Effector memory CD8-positive, alpha-beta T cell (primary cell): ENCODE results near the gene LOXL1.

Source experiments
- ATAC-seq: fragments of 150-1000 bp; cut with Tn5 transposase; replicated peaks from 2 replicates; pipeline ENCODE4 v1.10.0; 2021; ENCODE audit warnings: mild to moderate bottlenecking, moderate library complexity
- DNase-seq, 3 experiments: peaks; one replicate each; pipeline ENCODE4 v3.0.0; 2021
- H3K27ac Mint-ChIP-seq, 2 donors: one replicate each; pipeline ENCODE4 v1.8.0; 2022; ENCODE audit warnings: mild to moderate bottlenecking in 2 of 2, mixed read lengths in 2 of 2, moderate library complexity in 2 of 2
- H3K27me3 Mint-ChIP-seq, 2 donors: one replicate each; pipeline ENCODE4 v1.8.0; 2022; ENCODE audit warnings: mixed read lengths in 2 of 2
- H3K36me3 Mint-ChIP-seq: one replicate; pipeline ENCODE4 v1.8.0; 2022; ENCODE audit warnings: mild to moderate bottlenecking, moderate library complexity, mixed read lengths; ENCODE audit not compliant: insufficient read depth
- H3K4me1 Mint-ChIP-seq, 2 donors: one replicate each; pipeline ENCODE4 v1.8.0; 2022; ENCODE audit warnings: low read depth in 2 of 2, mixed read lengths in 2 of 2
- H3K4me3 Mint-ChIP-seq, 2 donors: one replicate each; pipeline ENCODE4 v1.8.0; 2022; ENCODE audit warnings: mild to moderate bottlenecking in 2 of 2, mixed read lengths in 2 of 2, moderate library complexity in 2 of 2
- H3K9me3 Mint-ChIP-seq, 2 donors: one replicate each; pipeline ENCODE4 v1.8.0; 2022; ENCODE audit warnings: mixed read lengths in 2 of 2

LOXL1 gene

GRCh38 chr15:73906346-73907034, 19.8 kb upstream of the LOXL1 start:
- no peak overlapping the region for H3K4me3 Mint-ChIP-seq
- H3K27ac Mint-ChIP-seq: peak overlapping the region in 1 of 2 donors; percentile 35
- H3K9me3 Mint-ChIP-seq: no peaks in the 10 kb centered on the region
- H3K4me1 Mint-ChIP-seq: no peaks in the 10 kb centered on the region
- H3K36me3 Mint-ChIP-seq: no peaks in the 10 kb centered on the region
- no peak for ATAC-seq
- H3K27me3 Mint-ChIP-seq: no peaks in the 10 kb centered on the region
- DNase-seq: no peak

- DNase-seq (no peak), ATAC-seq (no peak)
- Mint-ChIP-seq H3K27me3 (no peaks in the 10 kb centered on the region), H3K27ac (peak overlapping the region in 1 of 2 donors; percentile 35), H3K4me1 (no peaks in the 10 kb centered on the region), H3K9me3 (no peaks in the 10 kb centered on the region), H3K36me3 (peaks cover 3% of the 10 kb centered on the region), H3K4me3 (no peak overlapping the region)
These were observed 19.2 kb upstream of the LOXL1 start for GRCh38 chr15:73907035-73907408.

- H3K4me1 Mint-ChIP-seq: no peaks in the 10 kb centered on the region
- H3K4me3 Mint-ChIP-seq: no peak overlapping the region
- peaks cover 3% of the 10 kb centered on the region for H3K36me3 Mint-ChIP-seq
- H3K9me3 Mint-ChIP-seq: no peaks in the 10 kb centered on the region
- no peaks in the 10 kb centered on the region for H3K27me3 Mint-ChIP-seq
- no peak overlapping the region for H3K27ac Mint-ChIP-seq
- DNase-seq (peak; percentile 66 to 74 (median 71)), ATAC-seq (peak; percentile 99)
These were observed 18.0 kb upstream of the LOXL1 start for GRCh38 chr15:73908030-73908821.

GRCh38 chr15:73908822-73909122, 17.5 kb upstream of the LOXL1 start:
- Mint-ChIP-seq H3K36me3 (peaks cover 3% of the 10 kb centered on the region), H3K9me3 (no peaks in the 10 kb centered on the region), H3K4me1 (peaks cover 0 to 3% of the 10 kb centered on the region in 2 donors), H3K27me3 (no peaks in the 10 kb centered on the region), H3K27ac (no peak overlapping the region), H3K4me3 (no peak overlapping the region)
- ATAC-seq (no peak), DNase-seq (no peak)

- Mint-ChIP-seq H3K36me3 (peaks cover 3% of the 10 kb centered on the region), H3K4me3 (no peak overlapping the region), H3K9me3 (no peaks in the 10 kb centered on the region), H3K4me1 (peaks cover 8 to 12% of the 10 kb centered on the region in 2 donors), H3K27ac (no peak overlapping the region), H3K27me3 (no peaks in the 10 kb centered on the region)
- no peak for DNase-seq
- ATAC-seq: no peak
These were observed 16.6 kb upstream of the LOXL1 start for GRCh38 chr15:73909651-73910050.

GRCh38 chr15:73910522-73911303, 15.5 kb upstream of the LOXL1 start:
- Mint-ChIP-seq H3K27me3 (no peaks in the 10 kb centered on the region), H3K27ac (peak overlapping the region in 1 of 2 donors; percentile 33), H3K36me3 (peaks cover 3% of the 10 kb centered on the region), H3K4me3 (no peak overlapping the region), H3K4me1 (peaks cover 12% of the 10 kb centered on the region in 2 donors), H3K9me3 (no peaks in the 10 kb centered on the region)
- ATAC-seq: no peak
- DNase-seq: no peak

- no peak for DNase-seq
- H3K27ac Mint-ChIP-seq: no peak overlapping the region
These were observed 14.1 kb upstream of the LOXL1 start for GRCh38 chr15:73912030-73912596.

GRCh38 chr15:73914145-73914544, 12.1 kb upstream of the LOXL1 start:
- H3K4me1 Mint-ChIP-seq: peaks cover 12% of the 10 kb centered on the region in 2 donors
- ATAC-seq (peak; percentile 87), DNase-seq (no peak)
- peak overlapping the region in 1 of 2 donors; percentile 93 for H3K27ac Mint-ChIP-seq
- H3K4me3 Mint-ChIP-seq: no peak overlapping the region
- H3K9me3 Mint-ChIP-seq: no peaks in the 10 kb centered on the region
- H3K27me3 Mint-ChIP-seq: no peaks in the 10 kb centered on the region
- H3K36me3 Mint-ChIP-seq: peaks cover 12% of the 10 kb centered on the region

More at GRCh38 chr15:73912030-73912596, 14.1 kb upstream of the LOXL1 start:
- Mint-ChIP-seq H3K9me3 (no peaks in the 10 kb centered on the region), H3K4me1 (peaks cover 12% of the 10 kb centered on the region in 2 donors), H3K27me3 (no peaks in the 10 kb centered on the region), H3K36me3 (peaks cover 6% of the 10 kb centered on the region), H3K4me3 (no peak overlapping the region)
- no peak for ATAC-seq

- Mint-ChIP-seq H3K4me1 (peaks cover 12 to 13% of the 10 kb centered on the region in 2 donors), H3K27me3 (no peaks in the 10 kb centered on the region), H3K27ac (no peak overlapping the region), H3K4me3 (no peak overlapping the region), H3K9me3 (no peaks in the 10 kb centered on the region), H3K36me3 (peaks cover 12% of the 10 kb centered on the region)
- ATAC-seq: no peak
- DNase-seq: no peak
These were observed 11.2 kb upstream of the LOXL1 start for GRCh38 chr15:73915082-73915481.

GRCh38 chr15:73918784-73919183, 7.5 kb upstream of the LOXL1 start:
- peaks cover 24 to 27% of the 10 kb centered on the region in 2 donors for H3K4me1 Mint-ChIP-seq
- H3K4me3 Mint-ChIP-seq: no peak overlapping the region
- no peak for ATAC-seq
- no peaks in the 10 kb centered on the region for H3K27me3 Mint-ChIP-seq
- no peak for DNase-seq
- no peak overlapping the region for H3K27ac Mint-ChIP-seq
- peaks cover 16% of the 10 kb centered on the region for H3K36me3 Mint-ChIP-seq
- no peaks in the 10 kb centered on the region for H3K9me3 Mint-ChIP-seq

GRCh38 chr15:73919706-73920105, 6.6 kb upstream of the LOXL1 start:
- Mint-ChIP-seq H3K9me3 (no peaks in the 10 kb centered on the region), H3K4me3 (no peak overlapping the region)
- no peak for ATAC-seq

GRCh38 chr15:73921254-73921925, 4.9 kb upstream of the LOXL1 start:
- no peaks in the 10 kb centered on the region for H3K27me3 Mint-ChIP-seq
- peak overlapping the region; percentile 14 to 91 for H3K27ac Mint-ChIP-seq
- peaks cover 34 to 36% of the 10 kb centered on the region in 2 donors for H3K4me1 Mint-ChIP-seq
- H3K36me3 Mint-ChIP-seq: peaks cover 23% of the 10 kb centered on the region
- H3K9me3 Mint-ChIP-seq: no peaks in the 10 kb centered on the region
- ATAC-seq: no peak
- H3K4me3 Mint-ChIP-seq: no peak overlapping the region
- no peak for DNase-seq

More at GRCh38 chr15:73919706-73920105, 6.6 kb upstream of the LOXL1 start:
- Mint-ChIP-seq H3K4me1 (peaks cover 24 to 28% of the 10 kb centered on the region in 2 donors), H3K36me3 (peaks cover 17% of the 10 kb centered on the region), H3K27ac (peak overlapping the region; percentile 91 to 94), H3K27me3 (no peaks in the 10 kb centered on the region)
- no peak for DNase-seq
